Sigmoid colon (tissue), 4 donors: ENCODE data around the gene PHACTR3.

Experiments used
- EP300 ChIP-seq, 4 donors: sonication (generic); formaldehyde crosslinking; IDR thresholded peaks; one replicate each; pipeline ENCODE4 v1.6.1; 2017; ENCODE audit warnings: antibody characterized with exemption in 4 of 4
- POLR2A ChIP-seq, 2 donors: fragments of 450-650 bp; IDR thresholded peaks; one replicate each; pipeline ENCODE4 v1.6.1; 2016; ENCODE audit warnings: antibody characterized with exemption in 2 of 2, mild to moderate bottlenecking in 2 of 2, moderate library complexity in 2 of 2
- TF ChIP-seq, protein P1 (sequence below), 4 experiments: fragments of 450-650 bp in 3 of 4; fragments of 200-600 bp in 1 of 4; IDR thresholded peaks; one replicate each; pipeline ENCODE4 v1.5.1; 2016 to 2019; ENCODE audit warnings: antibody characterized with exemption in 4 of 4, mild to moderate bottlenecking in 3 of 4, moderate library complexity in 2 of 4

DNA sequence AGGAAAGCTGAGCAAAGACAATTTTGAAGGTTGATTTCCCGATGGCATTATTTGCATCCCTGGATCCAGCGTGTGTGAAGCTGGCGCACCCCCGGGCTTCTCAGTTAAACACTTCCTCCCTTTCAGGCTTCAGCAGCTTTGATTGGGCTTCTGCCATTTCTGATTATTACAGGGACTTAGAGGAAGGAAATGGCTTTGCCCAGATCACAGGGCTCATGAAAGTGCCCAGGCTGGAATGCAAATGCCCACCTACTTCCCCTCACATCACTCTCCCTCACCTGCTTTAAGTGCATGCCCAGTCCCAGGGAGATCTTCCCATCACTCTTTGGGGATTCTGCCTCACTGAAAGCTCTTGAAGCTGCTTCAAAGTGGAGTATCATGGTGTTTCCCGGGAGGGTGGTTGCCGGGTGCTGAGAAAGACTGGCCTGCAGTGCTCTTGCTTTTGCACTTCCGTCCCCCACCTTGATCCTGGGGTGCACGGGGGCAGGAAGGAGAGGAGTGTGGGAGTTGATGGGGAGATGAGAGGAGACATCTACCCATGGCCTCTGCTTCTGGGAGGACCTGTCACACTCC lies 28.3 kb downstream of the PHACTR3 start:
- TF ChIP-seq, protein P1, sequence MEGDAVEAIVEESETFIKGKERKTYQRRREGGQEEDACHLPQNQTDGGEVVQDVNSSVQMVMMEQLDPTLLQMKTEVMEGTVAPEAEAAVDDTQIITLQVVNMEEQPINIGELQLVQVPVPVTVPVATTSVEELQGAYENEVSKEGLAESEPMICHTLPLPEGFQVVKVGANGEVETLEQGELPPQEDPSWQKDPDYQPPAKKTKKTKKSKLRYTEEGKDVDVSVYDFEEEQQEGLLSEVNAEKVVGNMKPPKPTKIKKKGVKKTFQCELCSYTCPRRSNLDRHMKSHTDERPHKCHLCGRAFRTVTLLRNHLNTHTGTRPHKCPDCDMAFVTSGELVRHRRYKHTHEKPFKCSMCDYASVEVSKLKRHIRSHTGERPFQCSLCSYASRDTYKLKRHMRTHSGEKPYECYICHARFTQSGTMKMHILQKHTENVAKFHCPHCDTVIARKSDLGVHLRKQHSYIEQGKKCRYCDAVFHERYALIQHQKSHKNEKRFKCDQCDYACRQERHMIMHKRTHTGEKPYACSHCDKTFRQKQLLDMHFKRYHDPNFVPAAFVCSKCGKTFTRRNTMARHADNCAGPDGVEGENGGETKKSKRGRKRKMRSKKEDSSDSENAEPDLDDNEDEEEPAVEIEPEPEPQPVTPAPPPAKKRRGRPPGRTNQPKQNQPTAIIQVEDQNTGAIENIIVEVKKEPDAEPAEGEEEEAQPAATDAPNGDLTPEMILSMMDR (IDR thresholded peaks at IDR 0.05) = no peak
- TF ChIP-seq POLR2A (IDR thresholded peaks at IDR 0.05) (no peak), EP300 (IDR thresholded peaks at IDR 0.05) (no peak)
